ENCODE measurements around the gene JPT2. TPM values are rescaled to one million over a fixed set of nuclear protein-coding genes. Genes with fewer than 3 reads are reported as not detected.

The JPT2 gene
- total RNA-seq, 1 donor from 2014 or later, result 108 TPM

Other genes with a start within 250 kb of the JPT2 start
- not detected in 2 replicates for gene PERCC1, start 247.2 kb upstream of the JPT2 start, total RNA-seq
- 0.08 and 0.14 TPM in 2 replicates for gene CCDC154, start 233.7 kb upstream of the JPT2 start, total RNA-seq
- 116 and 186 TPM in 2 replicates for gene CLCN7, start 203.3 kb upstream of the JPT2 start, total RNA-seq
- gene PTX4, start 189.3 kb upstream of the JPT2 start, total RNA-seq, result not detected in 2 replicates
- gene TELO2, start 184.9 kb upstream of the JPT2 start, total RNA-seq, result 23.1 and 28.1 TPM in 2 replicates
- 1.2 and 4.0 TPM in 2 replicates for gene TMEM204, start 144.6 kb upstream of the JPT2 start, total RNA-seq
- gene IFT140, start 66.2 kb upstream of the JPT2 start, total RNA-seq, result 15.5 and 18.1 TPM in 2 replicates
- gene CRAMP1, start 65.9 kb upstream of the JPT2 start, total RNA-seq, result 10.7 and 19.3 TPM in 2 replicates
- gene MAPK8IP3, start 27.9 kb downstream of the JPT2 start, total RNA-seq, result 32.6 and 46.9 TPM in 2 replicates
- gene NME3, start 93.3 kb downstream of the JPT2 start, total RNA-seq, result 44.9 and 45.3 TPM in 2 replicates
- gene EME2, start 94.5 kb downstream of the JPT2 start, total RNA-seq, result 6.8 and 13.6 TPM in 2 replicates
- 94.9 and 108 TPM in 2 replicates for gene MRPS34, start 94.9 kb downstream of the JPT2 start, total RNA-seq
- gene SPSB3, start 104.3 kb downstream of the JPT2 start, total RNA-seq, result 60.6 and 78.2 TPM in 2 replicates
- 145 and 187 TPM in 2 replicates for gene NUBP2, start 104.7 kb downstream of the JPT2 start, total RNA-seq
- gene IGFALS, start 115.4 kb downstream of the JPT2 start, total RNA-seq, result 0.48 TPM in 1 of 2 replicates, not detected in the other
- 62.8 and 98.4 TPM in 2 replicates for gene HAGH, start 148.5 kb downstream of the JPT2 start, total RNA-seq
- gene FAHD1, start 148.9 kb downstream of the JPT2 start, total RNA-seq, result 59.7 and 77.3 TPM in 2 replicates
- 5.0 and 6.2 TPM in 2 replicates for gene MEIOB, start 193.9 kb downstream of the JPT2 start, total RNA-seq
- 0.89 and 0.92 TPM in 2 replicates for gene HS3ST6, start 240.1 kb downstream of the JPT2 start, total RNA-seq